ENCODE results near the gene POR.

The POR gene

DNA sequence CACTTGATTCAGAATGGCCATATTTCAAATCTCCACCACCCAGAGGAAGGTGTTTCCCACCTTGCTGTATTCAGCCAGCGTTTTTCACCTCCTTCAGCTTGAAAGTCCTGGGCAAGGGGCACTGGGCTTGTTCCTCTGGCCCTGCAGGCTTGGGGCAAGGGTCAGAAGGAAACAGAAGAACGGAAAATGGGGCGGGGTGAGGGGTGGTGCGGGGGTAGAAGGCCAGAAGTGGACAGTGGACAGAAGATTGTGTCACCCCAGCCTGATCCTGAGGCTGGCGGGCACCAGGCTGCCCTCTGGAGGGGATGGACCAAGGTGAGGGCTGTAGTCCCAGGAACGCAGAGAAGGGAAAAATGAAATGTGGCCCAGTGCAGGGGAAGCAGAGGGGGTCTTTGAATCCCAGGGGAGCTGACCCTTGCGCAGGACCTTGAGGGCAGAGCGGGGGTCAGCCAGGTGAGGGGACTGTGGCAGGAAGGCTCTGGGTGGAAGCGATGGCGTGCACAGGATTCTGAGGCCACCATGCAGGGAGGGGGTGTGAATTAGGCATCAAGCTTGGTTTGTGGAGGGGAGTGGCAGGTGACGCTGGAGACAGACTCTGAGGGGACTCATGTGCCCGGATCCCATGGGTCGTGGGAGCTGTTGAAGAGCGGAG, 56.5 kb downstream of the POR start:
- TF ChIP-seq Cebpa-rat (IDR thresholded peaks at IDR 0.05) = no peak
- Histone ChIP-seq H3K36me3 (peaks cover 26 to 75% (median 60%) of the 10 kb centered on the region in 11 experiments), H3K27ac (peak overlapping the region in 3 of 11 experiments; percentile 2 to 44 (median 11); a peak in 2 of 22 replicates)

DNA sequence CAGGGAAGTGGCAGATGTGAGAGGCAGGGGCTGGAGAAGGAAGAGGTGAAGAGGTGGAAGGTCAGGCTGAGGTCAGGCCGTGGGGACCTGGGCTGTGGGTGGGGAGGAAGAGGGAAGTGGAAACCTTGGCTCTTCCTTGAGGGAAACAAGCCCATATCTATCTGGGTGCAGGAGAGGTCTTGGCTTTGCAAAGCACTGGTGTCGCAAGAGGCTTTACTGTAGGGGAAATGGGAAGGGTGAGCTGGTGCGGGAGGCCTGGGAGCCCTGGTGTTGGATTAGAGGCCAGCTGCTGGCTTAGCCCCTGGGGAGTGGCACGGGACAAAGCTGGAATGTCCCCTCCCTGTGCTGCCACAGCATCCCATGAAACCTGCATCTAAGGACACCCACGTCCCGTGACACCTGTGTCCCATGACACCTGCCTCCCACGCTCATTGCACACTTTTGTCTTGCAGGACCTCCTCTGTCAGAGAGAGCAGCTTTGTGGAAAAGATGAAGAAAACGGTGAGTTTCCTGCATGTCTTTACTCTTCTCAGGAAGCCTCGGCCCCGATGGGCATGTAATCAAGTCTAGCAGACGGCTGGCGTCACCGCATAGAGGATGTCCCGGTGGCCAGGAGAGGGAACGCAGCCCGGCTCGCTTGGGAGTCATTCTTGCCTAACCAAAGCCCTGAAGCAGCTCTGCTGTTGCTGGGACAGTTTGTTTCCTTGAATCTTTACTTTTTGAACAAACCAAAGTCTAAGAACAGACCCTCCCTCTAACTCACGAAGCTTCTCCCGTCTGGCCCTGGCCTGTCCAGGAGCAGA, 57.2 kb downstream of the POR start:
- no peaks in the 10 kb centered on the region for H3K9me3 ChIP-seq (replicated peaks in 1 of 11)
- peaks cover 16 to 50% (median 27%) of the 10 kb centered on the region in 10 experiments for H3K4me1 ChIP-seq
- H3K36me3 ChIP-seq = peaks cover 26 to 75% (median 60%) of the 10 kb centered on the region in 11 experiments
- H4K20me1 ChIP-seq = peaks cover 7 to 70% (median 49%) of the 10 kb centered on the region in 11 experiments; a peak in 21 of 22 replicates
- peak overlapping the region in 1 of 10 experiments; percentile 25; a peak in 1 of 20 replicates for H3K4me3 ChIP-seq
- no peaks in the 10 kb centered on the region for H3K27me3 ChIP-seq
- H3K9ac ChIP-seq = peak overlapping the region in 2 of 11 experiments; percentile 5 to 16; a peak in 1 of 22 replicates
- peak overlapping the region; percentile 63 to 84 (median 78) for H3K4me2 ChIP-seq
- peak in 6 of 11 experiments; percentile 10 to 44 (median 34); a peak in 6 of 22 replicates for TF ChIP-seq Cebpa-rat (IDR thresholded peaks at IDR 0.05)
- H3K27ac ChIP-seq = peak overlapping the region in 3 of 11 experiments; percentile 36 to 44 (median 38); a peak in 3 of 22 replicates

More for the DNA sequence above, 56.5 kb downstream of the POR start:
- H3K4me2 ChIP-seq = peak overlapping the region; percentile 63 to 84 (median 78)
- no peaks in the 10 kb centered on the region for H3K27me3 ChIP-seq
- peak overlapping the region in 1 of 10 experiments; percentile 25; a peak in 1 of 20 replicates for H3K4me3 ChIP-seq
- H3K4me1 ChIP-seq = peaks cover 20 to 57% (median 33%) of the 10 kb centered on the region in 10 experiments
- no peaks in the 10 kb centered on the region for H3K9me3 ChIP-seq (replicated peaks in 1 of 11)
- H3K9ac ChIP-seq = 0 out of 22 replicates have a peak overlapping the region, but pooled peaks of 1 of the 11 experiments have one; percentile 5
- peaks cover 8 to 72% (median 55%) of the 10 kb centered on the region in 11 experiments; a peak in 21 of 22 replicates for H4K20me1 ChIP-seq

- H3K4me1 ChIP-seq = peaks cover 0 to 13% (median 9%) of the 10 kb centered on the region in 10 experiments; a peak in 16 of 20 replicates
- peaks cover 0 to 71% (median 31%) of the 10 kb centered on the region in 11 experiments; a peak in 16 of 22 replicates for H4K20me1 ChIP-seq
- no peak overlapping the region for H3K27ac ChIP-seq
- H3K27me3 ChIP-seq = no peaks in the 10 kb centered on the region
- no peaks in the 10 kb centered on the region for H3K9me3 ChIP-seq (replicated peaks in 1 of 11)
- no peak overlapping the region for H3K4me2 ChIP-seq
- H3K9ac ChIP-seq = no peak overlapping the region
- H3K4me3 ChIP-seq = no peak overlapping the region
- H3K36me3 ChIP-seq = peaks cover 40 to 100% (median 96%) of the 10 kb centered on the region in 11 experiments
- no peak for TF ChIP-seq Cebpa-rat (IDR thresholded peaks at IDR 0.05)
Measured at GRCh38 chr7:75977743-75978142, 62.8 kb downstream of the POR start.

GRCh38 chr7:75979759-75980429, 64.9 kb downstream of the POR start:
- Histone ChIP-seq H3K4me3 (no peak overlapping the region), H4K20me1 (peaks cover 0 to 87% (median 29%) of the 10 kb centered on the region in 11 experiments; a peak in 17 of 22 replicates), H3K36me3 (peaks cover 47 to 100% (median 97%) of the 10 kb centered on the region in 11 experiments), H3K27me3 (no peaks in the 10 kb centered on the region), H3K9me3 (replicated peaks in 1 of 11) (no peaks in the 10 kb centered on the region), H3K9ac (no peak overlapping the region), H3K27ac (no peak overlapping the region), H3K4me2 (no peak overlapping the region), H3K4me1 (peaks cover 0 to 12% (median 8%) of the 10 kb centered on the region in 10 experiments; a peak in 15 of 20 replicates)
- TF ChIP-seq Cebpa-rat (IDR thresholded peaks at IDR 0.05) = no peak

DNA sequence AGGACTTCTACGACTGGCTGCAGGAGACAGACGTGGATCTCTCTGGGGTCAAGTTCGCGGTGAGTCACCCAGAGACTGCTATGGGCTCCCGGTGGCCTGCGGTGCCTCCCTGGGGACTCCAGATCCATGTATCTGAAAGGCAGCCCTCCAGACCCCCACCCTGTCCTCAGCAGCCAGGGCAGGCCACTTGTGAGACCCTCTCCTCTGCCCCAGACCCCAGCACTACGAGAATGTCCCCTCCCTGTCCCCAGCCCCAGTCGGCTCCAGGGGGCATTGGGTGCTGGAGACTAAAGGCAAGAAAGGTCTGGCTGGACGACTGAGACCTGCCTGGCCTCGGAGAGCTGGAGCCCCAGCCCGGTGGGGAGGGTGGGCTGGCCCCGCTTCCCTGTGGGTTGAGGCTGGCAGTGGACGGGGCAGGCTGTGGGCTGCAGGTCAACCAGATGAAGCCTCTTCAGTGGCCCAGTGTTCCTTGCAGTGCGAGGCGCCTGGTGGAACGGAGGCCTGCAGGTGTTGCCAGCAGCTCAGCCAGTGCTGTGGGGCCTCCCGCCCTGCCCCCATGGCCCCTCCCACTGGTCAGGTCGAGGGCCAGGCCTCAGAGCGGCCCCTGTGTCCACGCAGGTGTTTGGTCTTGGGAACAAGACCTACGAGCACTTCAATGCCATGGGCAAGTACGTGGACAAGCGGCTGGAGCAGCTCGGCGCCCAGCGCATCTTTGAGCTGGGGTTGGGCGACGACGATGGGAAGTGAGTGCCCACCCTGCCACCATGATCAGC, 65.7 kb downstream of the POR start:
- no peak overlapping the region for H3K4me3 ChIP-seq
- no peaks in the 10 kb centered on the region for H3K9me3 ChIP-seq (replicated peaks in 1 of 11)
- peaks cover 0 to 12% (median 8%) of the 10 kb centered on the region in 10 experiments; a peak in 15 of 20 replicates for H3K4me1 ChIP-seq
- H3K27ac ChIP-seq = no peak overlapping the region
- peaks cover 0 to 94% (median 29%) of the 10 kb centered on the region in 11 experiments; a peak in 17 of 22 replicates for H4K20me1 ChIP-seq
- H3K27me3 ChIP-seq = no peaks in the 10 kb centered on the region
- peaks cover 54 to 100% (median 97%) of the 10 kb centered on the region in 11 experiments for H3K36me3 ChIP-seq
- no peak for TF ChIP-seq Cebpa-rat (IDR thresholded peaks at IDR 0.05)
- no peak overlapping the region for H3K4me2 ChIP-seq
- no peak overlapping the region for H3K9ac ChIP-seq

- Histone ChIP-seq H3K4me3 (no peak overlapping the region), H3K9me3 (replicated peaks in 1 of 11) (no peaks in the 10 kb centered on the region), H3K4me2 (no peak overlapping the region), H3K4me1 (peaks cover 0 to 12% (median 8%) of the 10 kb centered on the region in 10 experiments; a peak in 15 of 20 replicates), H3K27me3 (no peaks in the 10 kb centered on the region), H3K36me3 (peaks cover 59 to 100% (median 97%) of the 10 kb centered on the region in 11 experiments), H4K20me1 (peaks cover 0 to 97% (median 29%) of the 10 kb centered on the region in 11 experiments; a peak in 17 of 22 replicates), H3K9ac (no peak overlapping the region), H3K27ac (no peak overlapping the region)
- TF ChIP-seq Cebpa-rat (IDR thresholded peaks at IDR 0.05) = no peak
Measured at GRCh38 chr7:75981203-75981452, 66.2 kb downstream of the POR start.

- H3K9me3 ChIP-seq (replicated peaks in 1 of 11) = no peaks in the 10 kb centered on the region
- no peak overlapping the region for H3K4me2 ChIP-seq
- H3K4me1 ChIP-seq = peaks cover 0 to 12% (median 8%) of the 10 kb centered on the region in 10 experiments; a peak in 15 of 20 replicates
- no peaks in the 10 kb centered on the region for H3K27me3 ChIP-seq
- peaks cover 65 to 100% (median 98%) of the 10 kb centered on the region in 11 experiments for H3K36me3 ChIP-seq
- H3K27ac ChIP-seq = no peak overlapping the region
- H4K20me1 ChIP-seq = peaks cover 3 to 99% (median 28%) of the 10 kb centered on the region in 11 experiments; a peak in 18 of 22 replicates
- TF ChIP-seq Cebpa-rat (IDR thresholded peaks at IDR 0.05) = no peak
- H3K4me3 ChIP-seq = no peak overlapping the region
- no peak overlapping the region for H3K9ac ChIP-seq
Measured at GRCh38 chr7:75981453-75982305, 66.7 kb downstream of the POR start.

Measured in BLaER1 treated with 17β-estradiol and CSF1 and Interleukin-3, amounts not matched to agents 10 nM and 100 nM (cell line).